ENCODE results near the gene SBNO2.
A peak's percentile ranks its signal among the peaks of the same experiment; 100 is the strongest.

SBNO2 gene

DNA sequence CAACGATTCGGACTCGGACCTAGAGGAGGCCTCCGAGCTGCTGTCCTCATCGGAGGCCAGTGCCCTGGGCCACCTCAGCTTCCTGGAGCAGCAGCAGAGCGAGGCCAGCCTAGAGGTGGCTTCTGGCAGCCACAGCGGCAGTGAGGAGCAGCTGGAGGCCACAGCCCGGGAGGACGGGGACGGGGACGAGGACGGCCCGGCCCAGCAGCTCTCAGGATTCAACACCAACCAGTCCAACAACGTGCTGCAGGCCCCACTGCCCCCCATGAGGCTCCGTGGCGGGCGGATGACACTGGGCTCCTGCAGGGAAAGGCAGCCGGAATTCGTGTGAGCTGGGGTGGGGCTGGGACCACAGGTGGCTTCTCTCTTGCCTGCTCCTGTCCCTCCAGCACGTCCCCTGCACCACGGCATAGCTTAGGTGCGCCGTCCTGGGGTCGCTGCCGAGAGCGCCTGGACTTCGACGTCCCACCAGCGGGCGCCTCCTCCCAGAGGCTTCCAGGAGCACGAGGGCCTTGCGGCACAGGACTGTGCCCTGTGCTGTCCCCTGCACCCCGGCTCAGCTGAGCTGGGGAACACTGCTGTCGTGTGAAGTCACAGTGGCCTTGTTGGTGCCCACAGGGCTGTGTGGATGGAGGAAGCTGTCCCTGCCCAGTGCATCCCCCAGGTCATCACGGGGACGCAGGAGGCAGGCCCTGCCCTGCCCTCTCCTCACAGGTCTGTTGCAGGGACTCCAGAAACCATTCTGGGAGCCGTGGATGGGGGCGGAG lies 88.2 kb downstream of the SBNO2 start:
- no peak for DNase-seq

GRCh38 chr19:1085053-1085658 lies 88.9 kb downstream of the SBNO2 start:
- DNase-seq: no peak

- DNase-seq: no peak
Observed at GRCh38 chr19:1084024-1084868, 89.8 kb downstream of the SBNO2 start.

- DNase-seq: no peak
Observed at GRCh38 chr19:1082928-1083816, 90.9 kb downstream of the SBNO2 start.

DNA sequence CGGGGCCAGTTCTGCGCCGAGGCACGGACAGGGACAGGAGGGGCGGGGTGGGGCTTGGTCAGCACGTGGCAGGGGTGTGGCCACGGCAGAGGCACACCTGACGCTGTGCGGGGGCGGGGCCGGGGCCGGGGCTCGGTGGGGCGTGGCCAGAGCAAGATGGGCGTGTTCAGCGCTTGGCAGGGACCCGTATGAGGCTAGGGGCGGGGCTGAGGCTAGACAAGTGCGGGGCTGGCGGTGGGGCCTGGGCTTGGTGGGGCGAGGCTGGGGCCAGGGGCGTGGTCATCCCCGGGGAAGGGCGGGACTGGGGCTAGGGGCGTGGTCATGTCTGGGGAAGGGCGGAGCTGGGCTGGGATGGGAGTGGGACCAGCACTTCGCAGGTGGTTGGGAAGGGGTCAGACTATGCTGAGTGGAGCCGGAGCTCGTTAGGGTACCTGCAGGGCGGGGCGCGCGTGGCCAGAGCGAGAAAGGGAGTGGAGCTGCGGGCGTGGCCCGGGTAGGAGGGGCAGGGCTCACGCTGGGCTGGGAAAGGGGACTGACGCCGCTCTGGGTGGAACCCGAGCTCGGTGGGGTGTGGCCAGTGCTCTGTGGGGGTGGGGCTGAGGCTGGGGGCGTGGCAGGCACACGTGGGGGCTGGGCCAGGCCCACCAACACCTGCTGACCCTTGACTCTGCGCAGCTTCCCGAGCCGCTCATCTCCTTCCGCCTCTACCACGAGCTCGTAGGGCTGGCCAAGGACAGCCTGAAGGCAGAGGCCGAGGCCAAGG lies 91.7 kb downstream of the SBNO2 start:
- peak; percentile 91 for DNase-seq

DNA sequence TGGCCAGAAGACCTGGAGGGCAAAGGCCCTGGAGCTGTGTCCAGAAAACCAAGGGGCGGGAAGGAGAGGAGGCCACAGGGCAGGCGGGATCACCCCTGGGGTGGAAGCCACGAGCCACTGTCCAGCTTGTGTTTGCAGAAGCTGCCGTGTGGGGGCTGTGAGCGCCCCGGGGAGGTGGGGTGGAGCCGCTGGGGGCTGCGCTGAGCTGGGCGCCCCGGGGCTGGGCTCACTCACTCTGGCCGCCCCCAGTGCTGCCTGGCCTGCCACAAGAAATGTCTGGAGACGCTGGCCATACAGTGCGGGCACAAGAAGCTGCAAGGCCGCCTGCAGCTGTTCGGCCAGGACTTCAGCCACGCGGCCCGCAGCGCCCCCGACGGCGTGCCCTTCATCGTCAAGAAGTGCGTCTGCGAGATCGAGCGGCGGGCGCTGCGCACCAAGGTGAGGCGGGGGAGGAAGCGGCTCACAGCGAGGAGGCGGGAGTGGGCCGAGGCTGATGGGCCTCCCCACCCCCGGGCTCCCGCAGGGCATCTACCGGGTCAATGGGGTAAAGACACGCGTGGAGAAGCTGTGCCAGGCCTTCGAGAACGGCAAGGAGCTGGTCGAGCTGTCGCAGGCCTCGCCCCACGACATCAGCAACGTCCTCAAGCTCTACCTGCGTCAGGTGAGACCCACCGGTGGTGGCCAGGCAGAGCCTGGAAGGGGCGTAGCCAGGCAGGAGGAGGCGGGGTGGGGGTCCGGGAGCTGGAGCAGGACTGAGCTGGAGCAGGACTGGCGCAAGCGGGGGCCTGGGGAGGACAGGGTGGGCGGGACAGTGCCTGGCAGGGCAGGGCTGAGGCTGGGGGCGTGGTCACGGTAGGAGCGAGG lies 92.5 kb downstream of the SBNO2 start:
- DNase-seq: no peak

- DNase-seq: no peak
Observed at GRCh38 chr19:1080360-1081161, 93.5 kb downstream of the SBNO2 start.

DNA sequence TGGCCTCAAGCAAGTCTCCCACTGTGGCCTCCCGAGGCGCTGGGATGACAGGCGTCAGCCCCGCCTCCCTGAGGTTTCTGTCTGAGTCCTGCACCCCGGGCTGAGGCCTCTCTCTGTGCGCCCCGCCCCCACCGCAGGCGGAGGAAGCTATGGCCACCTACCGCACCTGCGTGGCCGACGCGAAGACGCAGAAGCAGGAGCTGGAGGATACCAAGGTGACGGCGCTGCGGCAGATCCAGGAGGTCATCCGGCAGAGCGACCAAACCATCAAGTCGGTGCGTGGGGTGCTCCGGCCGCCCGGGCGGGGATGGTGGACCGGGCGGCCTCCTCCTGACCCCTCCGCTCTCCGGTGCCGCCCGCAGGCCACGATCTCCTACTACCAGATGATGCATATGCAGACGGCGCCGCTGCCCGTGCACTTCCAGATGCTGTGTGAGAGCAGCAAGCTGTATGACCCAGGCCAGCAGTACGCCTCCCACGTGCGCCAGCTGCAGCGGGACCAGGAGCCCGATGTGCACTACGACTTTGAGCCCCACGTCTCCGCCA lies 94.4 kb downstream of the SBNO2 start:
- DNase-seq: peak; percentile 84

GRCh38 chr19:1076951-1077350 lies 97.1 kb downstream of the SBNO2 start:
- DNase-seq: peak; percentile 89

- no peak for DNase-seq
Observed at GRCh38 chr19:1076046-1076386, 98.1 kb downstream of the SBNO2 start.

GRCh38 chr19:1074544-1075283 lies 99.4 kb downstream of the SBNO2 start:
- DNase-seq: peak; percentile 91

DNA sequence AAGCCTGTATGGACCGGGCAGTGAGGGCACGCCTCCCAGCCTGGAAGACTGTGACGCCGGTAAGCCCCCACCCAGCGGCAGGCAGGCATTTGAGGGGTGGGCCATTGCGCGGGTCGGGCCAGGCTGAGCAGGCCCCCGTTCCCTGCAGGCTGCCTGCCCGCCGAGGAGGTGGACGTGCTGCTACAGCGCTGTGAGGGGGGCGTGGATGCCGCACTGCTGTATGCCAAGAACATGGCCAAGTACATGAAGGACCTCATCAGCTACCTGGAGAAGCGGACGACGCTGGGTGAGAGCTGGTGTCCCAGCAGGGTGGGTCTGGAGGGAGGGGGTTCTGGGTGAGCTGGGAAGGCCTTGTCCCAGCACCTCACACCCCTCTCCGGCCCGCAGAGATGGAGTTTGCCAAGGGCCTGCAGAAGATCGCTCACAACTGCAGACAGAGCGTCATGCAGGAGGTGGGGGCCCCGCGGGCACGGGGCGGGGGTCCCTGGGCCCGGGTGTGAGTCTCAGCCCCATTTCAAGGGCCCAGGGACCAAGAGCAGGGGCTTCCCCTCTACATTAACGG lies 100.0 kb downstream of the SBNO2 start:
- peak; percentile 37 for DNase-seq

DNA sequence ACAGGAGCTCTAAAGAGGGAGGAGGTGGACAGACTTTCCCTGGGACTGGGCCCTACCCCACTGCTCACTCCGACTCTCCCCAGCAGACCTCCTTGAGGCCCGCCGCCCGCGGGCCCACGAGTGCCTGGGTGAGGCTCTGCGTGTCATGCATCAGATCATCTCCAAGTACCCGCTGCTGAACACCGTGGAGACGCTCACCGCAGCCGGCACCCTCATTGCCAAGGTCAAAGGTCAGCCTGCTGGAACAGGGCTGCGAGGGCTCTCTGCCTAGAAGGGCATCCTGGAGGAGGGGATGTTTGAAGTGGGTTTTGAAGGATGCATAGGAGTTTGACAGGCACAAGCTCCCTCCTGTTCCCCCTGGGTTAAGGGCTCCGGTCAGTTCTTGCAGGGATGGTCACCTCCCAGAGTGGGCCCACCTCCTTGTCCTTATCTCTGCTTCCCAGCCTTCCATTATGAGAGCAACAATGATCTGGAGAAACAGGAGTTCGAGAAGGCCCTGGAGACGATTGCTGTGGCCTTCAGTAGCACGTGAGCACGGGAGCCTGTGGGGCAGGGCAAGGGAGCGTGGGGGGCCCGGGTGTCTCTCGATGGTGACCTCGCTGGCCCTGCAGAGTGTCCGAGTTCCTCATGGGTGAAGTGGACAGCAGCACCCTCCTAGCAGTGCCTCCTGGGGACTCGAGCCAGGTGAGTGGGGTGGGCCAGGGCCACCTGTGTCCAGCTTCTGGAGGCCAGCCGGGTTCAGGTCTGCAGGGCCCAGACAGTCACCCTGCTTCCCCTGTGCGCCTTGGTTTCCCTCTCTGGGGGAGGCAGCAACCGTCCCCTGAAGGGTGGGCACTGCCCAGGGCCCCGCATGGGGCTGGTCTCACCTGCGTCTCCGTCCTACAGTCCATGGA lies 100.8 kb downstream of the SBNO2 start:
- DNase-seq: peak; percentile 31

- DNase-seq: no peak
Observed at GRCh38 chr19:1072371-1073015, 101.6 kb downstream of the SBNO2 start.

GRCh38 chr19:1070931-1071791 lies 102.9 kb downstream of the SBNO2 start:
- DNase-seq: no peak

- no peak for DNase-seq
Observed at GRCh38 chr19:1070576-1070930, 103.5 kb downstream of the SBNO2 start.
